ENCODE data around the gene ZBTB7C.

The ZBTB7C gene

GRCh38 chr18:48213791-48214190 is 195.4 kb downstream of the ZBTB7C start:
- no peak overlapping the region for H3K4me2 ChIP-seq (ENCODE audit: insufficient read depth, low read length)
- no peaks in the 10 kb centered on the region for H3K4me1 ChIP-seq (ENCODE audit: insufficient read depth, low read length)
- H3K4me3 ChIP-seq (ENCODE audit: low read depth in 1 of 2, low read length in 2 of 2) = no peak overlapping the region
- no peaks in the 10 kb centered on the region for H3K27me3 ChIP-seq (ENCODE audit: insufficient read depth, low read length, poor library complexity)
- no peak overlapping the region for H3K9ac ChIP-seq (ENCODE audit: low read depth, low read length)
- H3K27ac ChIP-seq (ENCODE audit: low read length) = no peak overlapping the region
- no peak overlapping the region for H2AFZ ChIP-seq (ENCODE audit: low read depth, low read length)
- no peak for DNase-seq
- ATAC-seq (ENCODE audit: insufficient read depth, low read depth) = no peak
- H3K36me3 ChIP-seq (ENCODE audit: insufficient read depth, low read length) = no peaks in the 10 kb centered on the region
- no peaks in the 10 kb centered on the region for H3K9me3 ChIP-seq (ENCODE audit: insufficient read depth, low read length, severe bottlenecking)
- TF ChIP-seq CTCF (IDR thresholded peaks at IDR 0.05; ENCODE audit: borderline replicate concordance, extremely low read depth, low read length, poor library complexity, severe bottlenecking) (no peak), EZH2 (IDR thresholded peaks at IDR 0.05; ENCODE audit: borderline replicate concordance, low read depth, low read length, severe bottlenecking) (no peak)
- no peaks in the 10 kb centered on the region for H4K20me1 ChIP-seq (ENCODE audit: insufficient read depth, low read length)
- no peaks in the 10 kb centered on the region for H3K79me2 ChIP-seq (ENCODE audit: insufficient read depth, low read length)

- Histone ChIP-seq H3K9me3 (ENCODE audit: insufficient read depth, low read length, severe bottlenecking) (no peaks in the 10 kb centered on the region), H3K4me3 (ENCODE audit: low read depth in 1 of 2, low read length in 2 of 2) (no peak overlapping the region), H3K27ac (ENCODE audit: low read length) (no peak overlapping the region), H3K9ac (ENCODE audit: low read depth, low read length) (no peak overlapping the region), H3K4me2 (ENCODE audit: insufficient read depth, low read length) (no peak overlapping the region), H3K79me2 (ENCODE audit: insufficient read depth, low read length) (no peaks in the 10 kb centered on the region), H4K20me1 (ENCODE audit: insufficient read depth, low read length) (no peaks in the 10 kb centered on the region), H3K36me3 (ENCODE audit: insufficient read depth, low read length) (no peaks in the 10 kb centered on the region), H3K4me1 (ENCODE audit: insufficient read depth, low read length) (no peaks in the 10 kb centered on the region), H3K27me3 (ENCODE audit: insufficient read depth, low read length, poor library complexity) (no peaks in the 10 kb centered on the region), H2AFZ (ENCODE audit: low read depth, low read length) (no peak overlapping the region)
- DNase-seq (no peak), ATAC-seq (ENCODE audit: insufficient read depth, low read depth) (no peak)
- TF ChIP-seq CTCF (IDR thresholded peaks at IDR 0.05; ENCODE audit: borderline replicate concordance, extremely low read depth, low read length, poor library complexity, severe bottlenecking) = no peak
- TF ChIP-seq EZH2 (IDR thresholded peaks at IDR 0.05; ENCODE audit: borderline replicate concordance, low read depth, low read length, severe bottlenecking) = no peak
Measured at GRCh38 chr18:48208432-48209140, 200.6 kb downstream of the ZBTB7C start.

- ATAC-seq (ENCODE audit: insufficient read depth, low read depth) = no peak
- Histone ChIP-seq H3K27me3 (ENCODE audit: insufficient read depth, low read length, poor library complexity) (peaks cover under 1% of the 10 kb centered on the region), H3K79me2 (ENCODE audit: insufficient read depth, low read length) (no peaks in the 10 kb centered on the region)
Measured at GRCh38 chr18:48207733-48208132, 201.4 kb downstream of the ZBTB7C start.

More at GRCh38 chr18:48207733-48208132, 201.4 kb downstream of the ZBTB7C start:
- no peak overlapping the region for H3K27ac ChIP-seq (ENCODE audit: low read length)
- H3K4me2 ChIP-seq (ENCODE audit: insufficient read depth, low read length) = no peak overlapping the region
- H4K20me1 ChIP-seq (ENCODE audit: insufficient read depth, low read length) = no peaks in the 10 kb centered on the region
- no peak for DNase-seq
- no peak overlapping the region for H2AFZ ChIP-seq (ENCODE audit: low read depth, low read length)
- H3K9ac ChIP-seq (ENCODE audit: low read depth, low read length) = no peak overlapping the region
- H3K4me1 ChIP-seq (ENCODE audit: insufficient read depth, low read length) = no peaks in the 10 kb centered on the region
- TF ChIP-seq EZH2 (IDR thresholded peaks at IDR 0.05; ENCODE audit: borderline replicate concordance, low read depth, low read length, severe bottlenecking) (no peak), CTCF (IDR thresholded peaks at IDR 0.05; ENCODE audit: borderline replicate concordance, extremely low read depth, low read length, poor library complexity, severe bottlenecking) (no peak)
- H3K9me3 ChIP-seq (ENCODE audit: insufficient read depth, low read length, severe bottlenecking) = no peaks in the 10 kb centered on the region
- no peak overlapping the region for H3K4me3 ChIP-seq (ENCODE audit: low read depth in 1 of 2, low read length in 2 of 2)
- H3K36me3 ChIP-seq (ENCODE audit: insufficient read depth, low read length) = no peaks in the 10 kb centered on the region
